ENCODE results near the gene ACAT1. TPM values are rescaled to one million over a fixed set of nuclear protein-coding genes. Genes with fewer than 3 reads are reported as not detected.
"Not testable (repeated sequence)": the region's sequence is repeated elsewhere in the genome, so short reads cannot be mapped to it uniquely, and the experiment has no call there.

Gene ACAT1
- 10 to 100 TPM; 44.5 to 45.7 TPM for total RNA-seq

- H3K9me3 Mint-ChIP-seq, result no peaks in the 10 kb centered on the region
These were observed at the start of gene ACAT1 for GRCh38 chr11:108121274-108122155. Gene ACAT1 (plus strand): TSS chr11:108121567. CDS start chr11:108121607, 40 bp downstream.

GRCh38 chr11:108084811-108085210 is 36.6 kb upstream of the ACAT1 start:
- Mint-ChIP-seq H3K36me3 (ENCODE audit: insufficient read depth in 2 of 2) (peaks cover 3 to 24% of the 10 kb centered on the region in 2 donors), H3K9me3 (no peaks in the 10 kb centered on the region), H3K4me1 (ENCODE audit: low read depth) (no peaks in the 10 kb centered on the region), H3K4me3 (no peak overlapping the region), H3K27me3 (ENCODE audit: low read depth) (no peaks in the 10 kb centered on the region), H3K27ac (peak overlapping the region; percentile 19)
- DNase-seq (no peak), ATAC-seq (replicated peaks in 1 of 2) (no peak)

More at GRCh38 chr11:108121274-108122155, at the start of gene ACAT1:
- peaks cover 54% of the 10 kb centered on the region for H3K4me1 Mint-ChIP-seq (ENCODE audit: low read depth)
- H3K27ac Mint-ChIP-seq, result peak within 1 kb of the TSS; percentile 78
- H3K36me3 Mint-ChIP-seq (ENCODE audit: insufficient read depth in 2 of 2), result peaks cover 2 to 12% of the 10 kb centered on the region in 2 donors
- H3K4me3 Mint-ChIP-seq, result peak within 1 kb of the TSS; percentile 95 to 98
- no peaks in the 10 kb centered on the region for H3K27me3 Mint-ChIP-seq (ENCODE audit: low read depth)
- peak; percentile 97 to 98 for ATAC-seq (replicated peaks in 1 of 2)
- DNase-seq, result peak; percentile 99 to 100

- no peak overlapping the region for H3K4me3 Mint-ChIP-seq
- ATAC-seq (replicated peaks in 1 of 2) (no peak), DNase-seq (no peak)
- H3K27me3 Mint-ChIP-seq (ENCODE audit: low read depth), result no peaks in the 10 kb centered on the region
- H3K4me1 Mint-ChIP-seq (ENCODE audit: low read depth), result no peaks in the 10 kb centered on the region
- H3K27ac Mint-ChIP-seq, result no peak overlapping the region
- H3K36me3 Mint-ChIP-seq (ENCODE audit: insufficient read depth in 2 of 2), result peaks cover 3 to 20% of the 10 kb centered on the region in 2 donors
- no peaks in the 10 kb centered on the region for H3K9me3 Mint-ChIP-seq
These were observed 35.7 kb upstream of the ACAT1 start for GRCh38 chr11:108085672-108086071.

GRCh38 chr11:108092134-108092533 is 29.2 kb upstream of the ACAT1 start:
- DNase-seq, result no peak

GRCh38 chr11:108093128-108093904 is 28.1 kb upstream of the ACAT1 start:
- H3K27ac Mint-ChIP-seq, result peak overlapping the region; percentile 72

More at GRCh38 chr11:108092134-108092533, 29.2 kb upstream of the ACAT1 start:
- Mint-ChIP-seq H3K4me3 (no peak overlapping the region), H3K9me3 (no peaks in the 10 kb centered on the region), H3K27me3 (ENCODE audit: low read depth) (no peaks in the 10 kb centered on the region), H3K36me3 (ENCODE audit: insufficient read depth in 2 of 2) (peaks cover 0 to 10% of the 10 kb centered on the region in 2 donors), H3K27ac (no peak overlapping the region), H3K4me1 (ENCODE audit: low read depth) (no peaks in the 10 kb centered on the region)
- ATAC-seq (replicated peaks in 1 of 2), result no peak

GRCh38 chr11:108097179-108097578 is 24.2 kb upstream of the ACAT1 start:
- no peak for ATAC-seq (replicated peaks in 1 of 2)
- no peak for DNase-seq
- H3K4me1 Mint-ChIP-seq (ENCODE audit: low read depth), result no peaks in the 10 kb centered on the region
- no peaks in the 10 kb centered on the region for H3K9me3 Mint-ChIP-seq
- no peak overlapping the region for H3K4me3 Mint-ChIP-seq
- H3K36me3 Mint-ChIP-seq (ENCODE audit: insufficient read depth in 2 of 2), result peaks cover 0 to 16% of the 10 kb centered on the region in 2 donors
- H3K27me3 Mint-ChIP-seq (ENCODE audit: low read depth), result no peaks in the 10 kb centered on the region
- peak overlapping the region; percentile 6 for H3K27ac Mint-ChIP-seq

More at GRCh38 chr11:108093128-108093904, 28.1 kb upstream of the ACAT1 start:
- Mint-ChIP-seq H3K4me1 (ENCODE audit: low read depth) (no peaks in the 10 kb centered on the region), H3K36me3 (ENCODE audit: insufficient read depth in 2 of 2) (peaks cover 0 to 16% of the 10 kb centered on the region in 2 donors), H3K4me3 (no peak overlapping the region), H3K9me3 (no peaks in the 10 kb centered on the region), H3K27me3 (ENCODE audit: low read depth) (no peaks in the 10 kb centered on the region)
- no peak for ATAC-seq (replicated peaks in 1 of 2)
- DNase-seq, result no peak

GRCh38 chr11:108101090-108101775 is 20.1 kb upstream of the ACAT1 start:
- no peaks in the 10 kb centered on the region for H3K4me1 Mint-ChIP-seq (ENCODE audit: low read depth)
- peak overlapping the region; percentile 26 for H3K27ac Mint-ChIP-seq

GRCh38 chr11:108111126-108111525 is 10.2 kb upstream of the ACAT1 start:
- no peak for ATAC-seq (replicated peaks in 1 of 2)

More at GRCh38 chr11:108101090-108101775, 20.1 kb upstream of the ACAT1 start:
- H3K36me3 Mint-ChIP-seq (ENCODE audit: insufficient read depth in 2 of 2), result peaks cover 0 to 13% of the 10 kb centered on the region in 2 donors
- H3K4me3 Mint-ChIP-seq, result no peak overlapping the region
- no peaks in the 10 kb centered on the region for H3K9me3 Mint-ChIP-seq
- no peak for DNase-seq
- ATAC-seq (replicated peaks in 1 of 2), result no peak
- no peaks in the 10 kb centered on the region for H3K27me3 Mint-ChIP-seq (ENCODE audit: low read depth)

GRCh38 chr11:108112057-108112456 is 9.3 kb upstream of the ACAT1 start:
- ATAC-seq (replicated peaks in 1 of 2) (no peak), DNase-seq (no peak)
- H3K4me3 Mint-ChIP-seq, result no peak overlapping the region
- no peaks in the 10 kb centered on the region for H3K27me3 Mint-ChIP-seq (ENCODE audit: low read depth)
- H3K36me3 Mint-ChIP-seq (ENCODE audit: insufficient read depth in 2 of 2), result peaks cover 0 to 2% of the 10 kb centered on the region in 2 donors
- H3K4me1 Mint-ChIP-seq (ENCODE audit: low read depth), result peaks cover 4% of the 10 kb centered on the region
- no peak overlapping the region for H3K27ac Mint-ChIP-seq
- no peaks in the 10 kb centered on the region for H3K9me3 Mint-ChIP-seq

More at GRCh38 chr11:108111126-108111525, 10.2 kb upstream of the ACAT1 start:
- no peak for DNase-seq
- Mint-ChIP-seq H3K27me3 (ENCODE audit: low read depth) (no peaks in the 10 kb centered on the region), H3K9me3 (no peaks in the 10 kb centered on the region), H3K27ac (peak overlapping the region; percentile 6), H3K4me1 (ENCODE audit: low read depth) (peaks cover 4% of the 10 kb centered on the region), H3K4me3 (no peak overlapping the region), H3K36me3 (ENCODE audit: insufficient read depth in 2 of 2) (peaks cover 0 to 2% of the 10 kb centered on the region in 2 donors)

- Mint-ChIP-seq H3K4me3 (no peak overlapping the region), H3K36me3 (ENCODE audit: insufficient read depth in 2 of 2) (no peaks in the 10 kb centered on the region), H3K4me1 (ENCODE audit: low read depth) (peaks cover 11% of the 10 kb centered on the region), H3K27me3 (ENCODE audit: low read depth) (no peaks in the 10 kb centered on the region), H3K9me3 (no peaks in the 10 kb centered on the region), H3K27ac (no peak overlapping the region)
- ATAC-seq (replicated peaks in 1 of 2) (no peak), DNase-seq (no peak)
These were observed 5.7 kb upstream of the ACAT1 start for GRCh38 chr11:108115500-108116140.

GRCh38 chr11:108117746-108118371 is 3.5 kb upstream of the ACAT1 start:
- no peaks in the 10 kb centered on the region for H3K36me3 Mint-ChIP-seq (ENCODE audit: insufficient read depth in 2 of 2)
- no peaks in the 10 kb centered on the region for H3K27me3 Mint-ChIP-seq (ENCODE audit: low read depth)
- H3K4me3 Mint-ChIP-seq, result no peak overlapping the region
- ATAC-seq (replicated peaks in 1 of 2), result no peak
- no peak overlapping the region for H3K27ac Mint-ChIP-seq
- H3K9me3 Mint-ChIP-seq, result no peaks in the 10 kb centered on the region
- peaks cover 26% of the 10 kb centered on the region for H3K4me1 Mint-ChIP-seq (ENCODE audit: low read depth)
- no peak for DNase-seq

GRCh38 chr11:108120936-108121273 is 462 bp upstream of the ACAT1 start:
- not testable (repeated sequence) for H3K27me3 Mint-ChIP-seq (ENCODE audit: low read depth); H3K36me3 Mint-ChIP-seq (ENCODE audit: insufficient read depth in 2 of 2); H3K27ac Mint-ChIP-seq; H3K9me3 Mint-ChIP-seq; DNase-seq; ATAC-seq (replicated peaks in 1 of 2)
- peaks cover 54% of the 10 kb centered on the region for H3K4me1 Mint-ChIP-seq (ENCODE audit: low read depth)
- peak overlapping the region; percentile 95 to 98 for H3K4me3 Mint-ChIP-seq
